Measurements from ENCODE around the gene EGFL7.
"Not testable (repeated sequence)": the region's sequence is repeated elsewhere in the genome, so short reads cannot be mapped to it uniquely, and the experiment has no call there.

Gene EGFL7

GRCh38 chr9:136698635-136699246, 36.0 kb downstream of the EGFL7 start:
- no peak overlapping the region for H3K27ac ChIP-seq
- TF ChIP-seq CTCF (IDR thresholded peaks at IDR 0.05; ENCODE audit: low read depth, low read length): no peak

GRCh38 chr9:136700304-136700703, 37.6 kb downstream of the EGFL7 start:
- TF ChIP-seq CTCF (IDR thresholded peaks at IDR 0.05; ENCODE audit: low read depth, low read length): no peak
- DNase-seq: no peak
- no peaks in the 10 kb centered on the region for H3K9me3 ChIP-seq (ENCODE audit: severe bottlenecking)
- no peaks in the 10 kb centered on the region for H3K27me3 ChIP-seq (ENCODE audit: insufficient read depth, low read depth, severe bottlenecking)
- H3K4me3 ChIP-seq (ENCODE audit: low read depth, low read length): no peak overlapping the region
- H3K36me3 ChIP-seq: no peaks in the 10 kb centered on the region
- H3K27ac ChIP-seq: no peak overlapping the region

More at GRCh38 chr9:136698635-136699246, 36.0 kb downstream of the EGFL7 start:
- Histone ChIP-seq H3K36me3 (no peaks in the 10 kb centered on the region), H3K27me3 (ENCODE audit: insufficient read depth, low read depth, severe bottlenecking) (no peaks in the 10 kb centered on the region), H3K9me3 (ENCODE audit: severe bottlenecking) (no peaks in the 10 kb centered on the region), H3K4me3 (ENCODE audit: low read depth, low read length) (no peak overlapping the region)
- DNase-seq: no peak

GRCh38 chr9:136700959-136701667, 38.4 kb downstream of the EGFL7 start:
- no peak for TF ChIP-seq CTCF (IDR thresholded peaks at IDR 0.05; ENCODE audit: low read depth, low read length)
- Histone ChIP-seq H3K4me3 (ENCODE audit: low read depth, low read length) (no peak overlapping the region), H3K27me3 (ENCODE audit: insufficient read depth, low read depth, severe bottlenecking) (no peaks in the 10 kb centered on the region)

GRCh38 chr9:136701668-136702053, 38.9 kb downstream of the EGFL7 start:
- H3K9me3 ChIP-seq (ENCODE audit: severe bottlenecking): no peaks in the 10 kb centered on the region
- no peaks in the 10 kb centered on the region for H3K36me3 ChIP-seq
- H3K27me3 ChIP-seq (ENCODE audit: insufficient read depth, low read depth, severe bottlenecking): no peaks in the 10 kb centered on the region
- no peak overlapping the region for H3K27ac ChIP-seq
- no peak for DNase-seq
- TF ChIP-seq CTCF (IDR thresholded peaks at IDR 0.05; ENCODE audit: low read depth, low read length): no peak
- H3K4me3 ChIP-seq (ENCODE audit: low read depth, low read length): no peak overlapping the region

More at GRCh38 chr9:136700959-136701667, 38.4 kb downstream of the EGFL7 start:
- no peak for DNase-seq
- Histone ChIP-seq H3K9me3 (ENCODE audit: severe bottlenecking) (no peaks in the 10 kb centered on the region), H3K36me3 (no peaks in the 10 kb centered on the region), H3K27ac (no peak overlapping the region)

- H3K9me3 ChIP-seq (ENCODE audit: severe bottlenecking): no peaks in the 10 kb centered on the region
- H3K27ac ChIP-seq: peak overlapping the region; percentile 40
- H3K27me3 ChIP-seq (ENCODE audit: insufficient read depth, low read depth, severe bottlenecking): no peaks in the 10 kb centered on the region
- peak; percentile 49 for DNase-seq
- no peaks in the 10 kb centered on the region for H3K36me3 ChIP-seq
- H3K4me3 ChIP-seq (ENCODE audit: low read depth, low read length): no peak overlapping the region
- TF ChIP-seq CTCF (IDR thresholded peaks at IDR 0.05; ENCODE audit: low read depth, low read length): no peak
Measured at GRCh38 chr9:136703276-136703860, 40.7 kb downstream of the EGFL7 start.

- H3K36me3 ChIP-seq; H3K27me3 ChIP-seq (ENCODE audit: insufficient read depth, low read depth, severe bottlenecking); H3K4me3 ChIP-seq (ENCODE audit: low read depth, low read length); H3K27ac ChIP-seq; H3K9me3 ChIP-seq (ENCODE audit: severe bottlenecking); DNase-seq: not testable (repeated sequence)
Measured at GRCh38 chr9:136704741-136705140, 42.0 kb downstream of the EGFL7 start.
